CD4-positive, alpha-beta T cell (primary cell): ENCODE data around the gene HHAT. TPM values are rescaled to one million over a fixed set of nuclear protein-coding genes. Genes with fewer than 3 reads are reported as not detected.

ENCODE experiments used
- ATAC-seq: fragments of 200-7000 bp; cut with Tn5 transposase; one replicate; pipeline ENCODE4 v1.10.0; 2022; ENCODE audit warnings: mild to moderate bottlenecking; ENCODE audit not compliant: poor library complexity
- CTCF ChIA-PET: fragments of 350-600 bp; sonication (Branson Sonifier 250); formaldehyde crosslinking; loops from one replicate; lab custom pipeline; 2021; ENCODE audit warnings: antibody characterized with exemption, inconsistent platforms; lab: Charles Lee
- POLR2A ChIA-PET: fragments of 350-600 bp; sonication (Branson Sonifier 250); formaldehyde crosslinking; loops from one replicate; lab custom pipeline; 2021; ENCODE audit warnings: antibody characterized with exemption, inconsistent platforms; lab: Charles Lee
- DNase-seq, 14 experiments: peaks; one replicate each; pipeline ENCODE4 v3.0.0-alpha.2; 2013 to 2020; ENCODE audit warnings: mixed read lengths in 2 of 14
- H3K27ac ChIP-seq, 2 donors: one replicate each; pipeline versions ENCODE4 v1.5.1 to v1.7.0; 2013; ENCODE audit warnings: low read length in 2 of 2, low read depth in 1 of 2, mild to moderate bottlenecking in 1 of 2
- H3K27me3 ChIP-seq, 2 experiments: 1 replicate in 1 of 2; 2 replicates in 1 of 2; pipeline versions ENCODE4 v1.6.1 to v1.7.0; 2013; ENCODE audit warnings: low read length in 2 of 2, control low read depth in 1 of 2, mild to moderate bottlenecking in 1 of 2, moderate library complexity in 1 of 2; ENCODE audit not compliant: insufficient read depth in 2 of 2, control insufficient read depth in 1 of 2
- H3K36me3 ChIP-seq: one replicate; pipeline ENCODE4 v1.6.1; 2013; ENCODE audit warnings: low read length, control low read depth; ENCODE audit not compliant: insufficient read depth
- H3K4me1 ChIP-seq: one replicate; pipeline ENCODE4 v1.6.1; 2013; ENCODE audit warnings: low read length, control low read depth; ENCODE audit not compliant: insufficient read depth
- H3K4me3 ChIP-seq: one replicate; pipeline ENCODE4 v1.5.1; 2013; ENCODE audit warnings: mild to moderate bottlenecking, low read length, moderate library complexity
- H3K9me3 ChIP-seq, 2 experiments: 1 replicate in 1 of 2; 2 replicates in 1 of 2; pipeline versions ENCODE4 v1.6.1 to v1.7.0; 2013; ENCODE audit warnings: low read length in 2 of 2, mild to moderate bottlenecking in 2 of 2, control low read depth in 1 of 2, moderate library complexity in 1 of 2; ENCODE audit not compliant: control insufficient read depth in 1 of 2, insufficient read depth in 1 of 2
- H3K27ac Mint-ChIP-seq: one replicate; pipeline ENCODE4 v1.8.0; 2020; ENCODE audit warnings: mixed read lengths
- H3K27me3 Mint-ChIP-seq: one replicate; pipeline ENCODE4 v1.8.0; 2021; ENCODE audit warnings: mixed read lengths
- H3K36me3 Mint-ChIP-seq: one replicate; pipeline ENCODE4 v1.8.0; 2021; ENCODE audit warnings: low read depth, mixed read lengths
- H3K4me1 Mint-ChIP-seq: one replicate; pipeline ENCODE4 v1.8.0; 2021; ENCODE audit warnings: low read depth, mixed read lengths
- H3K4me3 Mint-ChIP-seq: one replicate; pipeline ENCODE4 v1.8.0; 2020; ENCODE audit warnings: mild to moderate bottlenecking, mixed read lengths
- H3K9me3 Mint-ChIP-seq: one replicate; pipeline ENCODE4 v1.8.0; 2020; ENCODE audit warnings: mixed read lengths
- CTCF ChIP-seq: fragments of 200-600 bp; IDR thresholded peaks from one replicate; pipeline ENCODE4 v1.8.0; 2022; ENCODE audit warnings: antibody characterized with exemption, mild to moderate bottlenecking
- intact Hi-C, 2 experiments: fragments of 100-400 bp; cut with DNase I in 1 of 2; cut with micrococcal nuclease in 1 of 2; formaldehyde crosslinking; loops; one replicate each; pipeline versions ENCODE4 v1.15.1 to v1.9.0; 2023 to 2025; cut with DNase I, micrococcal nuclease
- total RNA-seq, 174 experiments: library from RNA in 2 of 174; stranded (reverse) in 2 of 174; gene quantifications; one replicate each; pipeline ENCODE4 v1.2.3 and lab custom pipeline; 2021 to 2026

The HHAT gene
- total RNA-seq, 2 experiments from 2014 or later, result 3.1 to 3.3 TPM

GRCh38 chr1:210465150-210465549, 136.4 kb downstream of the HHAT start:
- Histone ChIP-seq H3K27me3 (no peaks in the 10 kb centered on the region), H3K9me3 (no peaks in the 10 kb centered on the region), H3K4me1 (no peaks in the 10 kb centered on the region), H3K36me3 (no peaks in the 10 kb centered on the region), H3K27ac (no peak overlapping the region), H3K4me3 (no peak overlapping the region)
- H3K4me1 Mint-ChIP-seq, result no peaks in the 10 kb centered on the region
- H3K27me3 Mint-ChIP-seq, result no peaks in the 10 kb centered on the region
- ATAC-seq (no peak), DNase-seq (no peak)
- POLR2A ChIA-PET, result no interaction called here
- H3K27ac Mint-ChIP-seq, result no peak overlapping the region
- H3K36me3 Mint-ChIP-seq, result no peaks in the 10 kb centered on the region
- no peaks in the 10 kb centered on the region for H3K9me3 Mint-ChIP-seq
- intact Hi-C loops, result no loop called here
- CTCF ChIA-PET, result no interaction called here
- TF ChIP-seq CTCF, result no peak
- H3K4me3 Mint-ChIP-seq, result no peak overlapping the region

- Histone ChIP-seq H3K27ac (no peak overlapping the region), H3K27me3 (no peaks in the 10 kb centered on the region), H3K4me1 (no peaks in the 10 kb centered on the region), H3K4me3 (no peak overlapping the region), H3K36me3 (no peaks in the 10 kb centered on the region), H3K9me3 (no peaks in the 10 kb centered on the region)
- Mint-ChIP-seq H3K36me3 (no peaks in the 10 kb centered on the region), H3K4me3 (no peak overlapping the region), H3K9me3 (no peaks in the 10 kb centered on the region), H3K4me1 (no peaks in the 10 kb centered on the region), H3K27me3 (no peaks in the 10 kb centered on the region), H3K27ac (no peak overlapping the region)
- POLR2A ChIA-PET, result no interaction called here
- ATAC-seq, result no peak
- TF ChIP-seq CTCF, result no peak
- no peak for DNase-seq
- CTCF ChIA-PET, result no interaction called here
- intact Hi-C loops, result no loop called here
Measured at GRCh38 chr1:210467440-210468043, 138.8 kb downstream of the HHAT start.

GRCh38 chr1:210469441-210469840, 140.7 kb downstream of the HHAT start:
- no peak overlapping the region for H3K27ac ChIP-seq
- no peaks in the 10 kb centered on the region for H3K36me3 ChIP-seq
- no peaks in the 10 kb centered on the region for H3K27me3 ChIP-seq
- no peak for ATAC-seq
- Mint-ChIP-seq H3K9me3 (no peaks in the 10 kb centered on the region), H3K4me1 (no peaks in the 10 kb centered on the region), H3K27ac (no peak overlapping the region), H3K4me3 (no peak overlapping the region), H3K36me3 (no peaks in the 10 kb centered on the region), H3K27me3 (no peaks in the 10 kb centered on the region)
- no peak for TF ChIP-seq CTCF
- H3K4me1 ChIP-seq, result no peaks in the 10 kb centered on the region
- intact Hi-C loops, result no loop called here
- ChIA-PET POLR2A (no interaction called here), CTCF (no interaction called here)
- no peaks in the 10 kb centered on the region for H3K9me3 ChIP-seq
- no peak for DNase-seq
- H3K4me3 ChIP-seq, result no peak overlapping the region
